CD4-positive, alpha-beta T cell treated with Interleukin-6 for 4 hours (primary cell): ENCODE data around the gene CALD1.
A peak's percentile ranks its signal among the peaks of the same experiment; 100 is the strongest.

Experiments
- DNase-seq: peaks from one replicate; pipeline ENCODE4 v3.0.0-alpha.2; 2020; ENCODE audit warnings: mixed read lengths

Gene CALD1

DNA sequence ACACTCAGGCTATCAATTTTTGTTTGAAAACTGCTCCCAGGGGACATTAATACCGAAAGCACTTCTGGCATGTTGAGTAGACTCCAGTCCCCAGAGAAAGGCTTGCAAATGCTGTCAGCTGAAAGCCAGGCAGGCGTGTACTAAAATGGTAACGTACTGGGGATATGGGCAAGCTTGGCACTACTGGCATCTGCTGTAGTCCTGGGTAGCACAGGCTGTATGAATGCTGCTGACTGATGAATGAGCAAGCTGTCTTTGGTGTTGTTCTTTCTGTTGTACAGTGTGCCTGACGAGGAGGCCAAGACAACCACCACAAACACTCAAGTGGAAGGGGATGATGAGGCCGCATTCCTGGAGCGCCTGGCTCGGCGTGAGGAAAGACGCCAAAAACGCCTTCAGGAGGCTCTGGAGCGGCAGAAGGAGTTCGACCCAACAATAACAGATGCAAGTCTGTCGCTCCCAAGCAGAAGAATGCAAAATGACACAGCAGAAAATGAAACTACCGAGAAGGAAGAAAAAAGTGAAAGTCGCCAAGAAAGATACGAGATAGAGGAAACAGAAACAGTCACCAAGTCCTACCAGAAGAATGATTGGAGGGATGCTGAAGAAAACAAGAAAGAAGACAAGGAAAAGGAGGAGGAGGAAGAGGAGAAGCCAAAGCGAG is 153.4 kb downstream of the CALD1 start:
- DNase-seq, result no peak

GRCh38 chr7:134933460-134934068 is 154.1 kb downstream of the CALD1 start:
- DNase-seq, result no peak

DNA sequence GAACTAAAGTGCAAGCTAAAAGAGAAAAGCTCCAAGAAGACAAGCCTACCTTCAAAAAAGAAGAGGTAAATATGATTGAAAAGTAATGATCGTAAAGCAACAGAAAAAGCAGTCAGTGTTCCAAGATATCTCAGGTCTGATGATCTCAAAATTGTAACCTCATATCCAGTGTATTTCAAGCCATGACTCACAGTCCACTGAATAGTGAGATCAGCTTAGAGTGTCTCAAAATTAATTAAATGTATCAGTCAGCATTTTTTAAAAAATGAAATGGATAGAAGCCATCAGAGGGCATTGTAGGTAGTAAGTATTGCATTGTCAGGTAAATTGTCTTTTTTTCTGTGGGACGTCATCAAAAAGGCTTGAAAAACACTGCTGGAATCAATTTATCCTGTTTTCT is 156.3 kb downstream of the CALD1 start:
- no peak for DNase-seq

DNA sequence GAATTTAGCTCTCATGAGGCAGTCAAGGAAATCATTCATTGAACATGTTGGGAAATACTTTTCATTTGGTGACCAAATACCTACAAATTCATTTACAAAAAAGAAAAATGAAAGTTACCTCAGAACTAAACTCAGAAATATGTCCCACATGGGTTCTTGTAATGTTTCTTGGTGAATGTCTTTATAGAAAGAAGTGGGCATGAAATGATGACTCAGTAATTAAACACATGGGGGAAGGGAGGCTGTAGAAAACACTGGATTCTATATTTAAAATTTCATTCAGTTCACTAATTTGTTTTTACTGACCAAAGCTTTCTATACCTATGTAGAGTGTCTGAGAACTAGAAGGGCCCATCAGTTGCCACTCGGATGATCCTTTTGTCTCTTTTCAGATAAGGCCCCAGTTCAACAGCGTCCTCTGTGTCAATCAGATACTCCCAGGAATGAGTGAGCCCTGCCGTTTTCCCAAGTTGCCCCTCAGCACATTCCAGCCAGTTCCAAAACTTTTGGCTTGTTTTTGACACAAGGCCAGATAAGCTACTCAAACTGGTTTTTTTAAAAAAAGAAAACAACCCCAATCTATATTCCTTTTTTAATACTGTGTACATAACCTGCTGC is 157.6 kb downstream of the CALD1 start:
- no peak for DNase-seq

- DNase-seq, result no peak
Measured at GRCh38 chr7:134938141-134938540, 158.7 kb downstream of the CALD1 start.

- no peak for DNase-seq
Measured at GRCh38 chr7:134939136-134939535, 159.7 kb downstream of the CALD1 start.

DNA sequence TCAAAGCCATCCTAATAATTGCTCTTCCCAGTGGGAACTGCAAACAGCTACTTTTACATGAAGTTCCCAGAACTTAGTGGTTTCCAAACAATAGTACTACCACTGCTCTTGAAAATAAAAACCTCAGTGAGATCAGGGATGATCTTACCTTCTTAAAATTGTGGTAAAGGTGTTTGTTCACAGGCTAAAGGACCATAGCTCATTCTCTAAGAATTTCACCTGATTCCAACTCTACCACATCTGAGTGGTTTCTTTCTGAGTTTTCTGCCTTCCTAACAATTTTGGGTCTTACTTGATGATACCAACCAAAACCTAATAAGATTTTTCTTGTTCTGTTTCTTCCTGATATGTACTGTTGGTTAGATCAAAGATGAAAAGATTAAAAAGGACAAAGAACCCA is 161.3 kb downstream of the CALD1 start:
- no peak for DNase-seq

DNA sequence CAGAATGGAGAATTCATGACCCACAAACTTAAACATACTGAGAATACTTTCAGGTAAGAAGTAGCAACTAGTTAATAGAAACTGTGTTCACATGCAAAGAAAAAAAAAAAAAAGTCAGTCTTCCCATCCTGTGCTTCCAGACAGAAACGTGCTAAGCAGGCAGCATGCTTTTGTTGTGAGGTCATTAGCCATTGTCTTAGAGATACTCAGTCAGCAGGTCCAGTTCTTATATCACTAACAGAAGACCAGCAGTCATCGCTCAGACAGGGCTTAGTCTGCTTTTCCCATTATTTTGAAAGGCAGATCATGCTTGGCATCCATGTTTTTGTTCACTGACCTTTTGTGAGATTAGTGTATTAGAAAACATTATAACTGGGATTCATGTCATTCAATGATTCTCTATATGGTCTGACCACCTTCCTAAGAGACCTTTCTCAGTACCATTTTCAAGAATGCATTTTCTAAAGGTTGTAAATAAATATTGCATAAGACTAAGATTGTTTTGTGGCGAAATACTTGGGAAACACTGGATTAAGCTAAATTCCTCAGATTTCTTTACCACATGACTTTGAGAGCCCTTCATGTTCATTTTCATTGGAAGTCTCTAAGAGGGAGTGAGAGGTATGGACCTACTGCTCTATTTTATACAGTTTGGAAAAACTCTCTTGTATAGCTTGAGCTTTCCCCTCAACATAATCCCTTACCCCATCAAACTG is 161.9 kb downstream of the CALD1 start:
- no peak for DNase-seq

DNA sequence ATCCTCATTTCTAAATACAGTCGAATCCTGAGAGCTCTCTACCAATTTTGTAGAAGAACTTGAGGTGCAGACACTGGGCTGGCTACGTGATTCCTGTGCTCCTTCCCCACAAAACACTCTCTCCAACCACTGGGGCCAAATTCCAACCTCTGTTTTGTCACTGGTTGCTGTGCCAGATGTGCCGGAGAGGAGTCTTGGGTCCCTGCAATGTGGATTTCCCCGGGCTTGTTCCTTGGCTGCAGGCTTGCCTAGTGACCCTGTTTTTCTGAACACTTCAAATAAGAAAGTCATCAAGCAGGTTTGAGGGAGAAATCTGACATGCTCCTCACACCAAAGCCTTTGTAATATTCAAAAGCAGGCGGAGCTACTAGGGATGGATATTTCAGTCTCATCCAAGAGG is 162.5 kb downstream of the CALD1 start:
- DNase-seq, result no peak

DNA sequence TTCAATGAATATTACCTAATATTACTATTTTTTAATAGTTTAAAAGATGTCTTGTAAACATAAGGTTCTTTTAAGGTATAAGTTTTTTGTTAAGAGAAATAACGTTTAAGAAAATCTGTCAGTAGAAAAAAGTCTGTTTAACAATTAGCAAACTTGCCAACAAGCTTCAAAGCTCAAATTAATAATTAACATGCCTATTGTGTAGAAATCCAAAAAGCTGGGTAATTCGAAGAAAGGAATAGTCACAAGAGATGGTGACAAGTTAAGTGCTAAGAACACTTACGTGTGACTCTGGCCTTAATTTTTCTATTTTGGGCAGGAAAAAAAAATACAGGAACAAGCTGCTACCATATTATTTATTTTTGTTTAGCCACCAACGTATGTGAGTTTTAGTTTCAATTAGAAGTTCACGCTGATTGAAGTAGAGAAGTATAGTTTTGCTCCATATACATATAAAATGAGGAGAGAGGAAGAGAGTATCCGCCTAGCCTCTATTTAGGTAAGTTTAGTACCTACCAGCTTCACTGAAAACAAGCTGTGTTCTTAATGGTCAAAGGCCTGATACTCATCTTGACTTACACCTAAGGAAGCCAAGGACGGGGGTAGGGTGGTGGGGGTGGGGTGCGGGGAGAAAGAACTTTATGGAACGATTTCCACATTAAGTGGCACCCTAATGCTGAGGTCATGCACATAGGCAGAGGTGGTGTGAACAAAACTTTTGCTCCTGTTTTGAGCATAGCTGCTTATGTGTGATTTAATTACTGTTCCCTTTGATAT is 163.4 kb downstream of the CALD1 start:
- DNase-seq, result no peak

DNA sequence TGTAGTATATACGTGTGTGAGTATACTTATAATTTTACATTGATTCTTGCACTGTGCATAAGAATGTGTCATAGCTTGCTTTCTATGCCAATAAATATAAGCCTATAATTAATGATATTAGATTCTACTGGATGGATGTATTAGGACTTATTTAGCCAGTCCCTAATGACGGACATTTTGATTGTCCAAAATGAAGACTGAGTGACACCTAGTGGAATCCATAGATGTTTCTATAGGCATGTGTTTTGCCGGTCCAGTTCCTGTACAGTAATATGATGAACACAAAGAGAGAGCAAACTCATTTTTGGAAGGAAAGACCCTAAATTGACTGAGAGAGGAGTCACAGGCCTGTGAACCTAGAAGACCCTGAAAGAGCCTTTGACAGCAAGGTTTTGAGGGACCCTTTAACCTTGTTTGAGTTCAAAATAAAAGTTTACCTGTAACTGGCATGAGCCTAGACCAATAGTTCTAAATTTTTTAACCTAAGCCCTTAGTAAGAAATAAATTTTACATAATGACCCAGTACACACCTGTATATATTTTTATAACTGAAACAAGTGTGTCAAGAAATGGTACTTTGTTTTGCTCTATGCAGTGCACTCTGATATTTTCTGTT is 164.5 kb downstream of the CALD1 start:
- DNase-seq, result no peak

- no peak for DNase-seq
Measured at GRCh38 chr7:134945691-134946090, 166.3 kb downstream of the CALD1 start.

GRCh38 chr7:134946260-134946659 is 166.8 kb downstream of the CALD1 start:
- DNase-seq, result peak; percentile 12

GRCh38 chr7:134947329-134947728 is 167.9 kb downstream of the CALD1 start:
- no peak for DNase-seq

DNA sequence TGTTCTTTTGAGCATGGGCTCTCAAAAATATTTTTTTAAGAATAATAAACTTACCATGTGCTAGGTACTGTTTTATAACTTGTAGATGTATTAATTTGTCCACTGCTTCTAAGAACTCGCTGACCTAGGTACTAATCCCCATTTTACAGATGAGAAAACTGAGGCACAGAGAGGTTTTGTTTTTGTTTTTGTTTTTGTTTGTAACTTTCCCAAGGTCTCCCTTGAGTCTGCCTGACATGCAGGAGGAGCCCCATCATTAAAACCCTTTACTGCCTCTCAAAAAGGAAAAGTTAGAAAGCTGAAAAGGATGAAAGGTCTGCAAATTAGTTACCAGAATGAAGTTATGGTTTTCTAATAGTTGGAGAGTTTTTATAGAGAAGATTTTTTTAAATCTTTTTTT is 168.4 kb downstream of the CALD1 start:
- DNase-seq, result no peak

GRCh38 chr7:134948246-134948645 is 168.8 kb downstream of the CALD1 start:
- DNase-seq, result no peak

- DNase-seq, result no peak
Measured at GRCh38 chr7:134948736-134949135, 169.3 kb downstream of the CALD1 start.

DNA sequence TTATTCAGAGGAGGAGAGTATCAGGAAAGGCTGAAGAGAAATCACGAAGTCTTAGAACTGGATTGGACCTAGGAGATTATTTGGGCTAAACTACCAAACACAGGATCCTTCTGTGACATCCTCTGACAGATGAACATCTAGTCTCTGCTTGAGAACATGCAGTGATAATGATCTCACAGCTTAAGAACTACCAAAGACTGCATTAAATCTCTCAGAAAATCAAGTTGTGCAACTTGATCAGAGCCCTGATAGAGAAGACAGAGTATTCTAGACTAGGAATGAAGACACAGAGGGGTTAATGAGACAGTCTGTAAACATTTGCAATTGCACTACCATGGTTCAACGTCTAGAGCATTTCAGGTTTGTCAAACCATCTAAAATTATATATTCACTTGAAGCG is 169.7 kb downstream of the CALD1 start:
- no peak for DNase-seq

GRCh38 chr7:134954197-134955082 is 175.0 kb downstream of the CALD1 start:
- DNase-seq, result no peak

- DNase-seq, result no peak
Measured at GRCh38 chr7:134957005-134957404, 177.6 kb downstream of the CALD1 start.

GRCh38 chr7:134959810-134960209 is 180.4 kb downstream of the CALD1 start:
- no peak for DNase-seq
